SK-N-SH treated with all-trans-retinoic acid at 6 μM for 48 hours (cell line): ENCODE data around the gene ZNF316.

Experiments
- ATAC-seq: fragments of 200-7000 bp; cut with Tn5 transposase; 3 replicates; pipeline ENCODE4 v1.9.1; 2020; ENCODE audit warnings: mild to moderate bottlenecking, moderate library complexity
- ARNTL ChIP-seq: fragments of 450-650 bp; formaldehyde crosslinking; IDR thresholded peaks from 2 replicates; pipeline ENCODE4 v1.5.0; 2020; ENCODE audit warnings: low read depth, mild to moderate bottlenecking, moderate library complexity, borderline replicate concordance
- BACH2 ChIP-seq: fragments of 250-450 bp; sonication (Bioruptor Pico); IDR thresholded peaks from 2 replicates; pipeline ENCODE4 v1.9.0; 2021; ENCODE audit warnings: mild to moderate bottlenecking, borderline replicate concordance
- CREB5 ChIP-seq: fragments of 250-450 bp; sonication (Bioruptor Pico); IDR thresholded peaks from 2 replicates; pipeline ENCODE4 v1.5.1; 2020; ENCODE audit warnings: low read depth, mild to moderate bottlenecking, moderate library complexity
- CSRNP3 ChIP-seq: fragments of 250-450 bp; sonication (Bioruptor Pico); IDR thresholded peaks from 2 replicates; pipeline ENCODE4 v1.5.1; 2021; ENCODE audit warnings: mild to moderate bottlenecking, moderate library complexity
- ESRRG ChIP-seq: fragments of 250-450 bp; sonication (Bioruptor Pico); IDR thresholded peaks from 2 replicates; pipeline ENCODE4 v1.6.1; 2021; ENCODE audit warnings: mild to moderate bottlenecking
- GLIS3 ChIP-seq: fragments of 250-450 bp; sonication (Bioruptor Pico); IDR thresholded peaks from 2 replicates; pipeline ENCODE4 v1.5.0; 2020; ENCODE audit warnings: mild to moderate bottlenecking, moderate library complexity
- ISL1 ChIP-seq: fragments of 250-450 bp; sonication (Bioruptor Pico); IDR thresholded peaks from 2 replicates; pipeline ENCODE4 v2.1.2; 2022; ENCODE audit warnings: mild to moderate bottlenecking, moderate library complexity
- POU6F1 ChIP-seq: fragments of 250-450 bp; sonication (Bioruptor Pico); IDR thresholded peaks from 2 replicates; pipeline ENCODE4 v1.8.0; 2021; ENCODE audit warnings: low read depth, mild to moderate bottlenecking, moderate library complexity, borderline replicate concordance
- PPARA ChIP-seq: fragments of 250-450 bp; sonication (Bioruptor Pico); IDR thresholded peaks from 2 replicates; pipeline ENCODE4 v1.5.0; 2020; ENCODE audit warnings: mild to moderate bottlenecking, borderline replicate concordance
- RARB ChIP-seq: fragments of 250-450 bp; sonication (Bioruptor Pico); IDR thresholded peaks from 2 replicates; pipeline ENCODE4 v1.8.0; 2021; ENCODE audit warnings: mild to moderate bottlenecking, moderate library complexity
- SNAI2 ChIP-seq: fragments of 250-450 bp; sonication (Bioruptor Pico); IDR thresholded peaks from 2 replicates; pipeline ENCODE4 v1.5.0; 2020; ENCODE audit warnings: mild to moderate bottlenecking, moderate library complexity
- TCF4 ChIP-seq: fragments of 250-450 bp; sonication (Bioruptor Pico); IDR thresholded peaks from 2 replicates; pipeline ENCODE4 v1.8.0; 2021; ENCODE audit warnings: mild to moderate bottlenecking, moderate library complexity, borderline replicate concordance
- TOX ChIP-seq: fragments of 250-450 bp; sonication (Bioruptor Pico); IDR thresholded peaks from 2 replicates; pipeline ENCODE4 v1.8.0; 2021; ENCODE audit warnings: mild to moderate bottlenecking, moderate library complexity, borderline replicate concordance
- TSHZ2 ChIP-seq: fragments of 250-450 bp; sonication (Bioruptor Pico); IDR thresholded peaks from 2 replicates; pipeline ENCODE4 v1.5.0; 2020; ENCODE audit warnings: mild to moderate bottlenecking, moderate library complexity
- ZNF565 ChIP-seq: fragments of 450-650 bp; formaldehyde crosslinking; conservative IDR thresholded peaks from 2 replicates; pipeline ENCODE4 v1.5.0; 2020; ENCODE audit warnings: low read depth, mild to moderate bottlenecking, moderate library complexity
- ZNF70 ChIP-seq: fragments of 450-650 bp; formaldehyde crosslinking; IDR thresholded peaks from 2 replicates; pipeline ENCODE4 v1.5.0; 2020; ENCODE audit warnings: mild to moderate bottlenecking, moderate library complexity
- ZNF8 ChIP-seq: fragments of 450-650 bp; formaldehyde crosslinking; IDR thresholded peaks from 2 replicates; pipeline ENCODE4 v1.5.0; 2020; ENCODE audit warnings: mild to moderate bottlenecking, moderate library complexity

Gene ZNF316

GRCh38 chr7:6608081-6608480, 29.0 kb upstream of the ZNF316 start:
- ATAC-seq = no peak
- no peak for TF ChIP-seq TCF4 (CRISPR knock-in tag)
- no peak for TF ChIP-seq GLIS3 (CRISPR knock-in tag)
- TF ChIP-seq RARB (CRISPR knock-in tag) = no peak
- no peak for TF ChIP-seq ISL1 (CRISPR knock-in tag)
- no peak for TF ChIP-seq ZNF8 (CRISPR knock-in tag)

- TF ChIP-seq ESRRG (CRISPR knock-in tag) = no peak
- no peak for TF ChIP-seq CREB5 (CRISPR knock-in tag)
- TF ChIP-seq TSHZ2 (CRISPR knock-in tag) = no peak
- no peak for TF ChIP-seq ARNTL
- no peak for TF ChIP-seq POU6F1 (CRISPR knock-in tag)
- TF ChIP-seq PPARA (CRISPR knock-in tag) = no peak
- no peak for ATAC-seq
Observed at GRCh38 chr7:6608794-6609193, 28.3 kb upstream of the ZNF316 start.

- no peak for ATAC-seq
- TF ChIP-seq TOX (CRISPR knock-in tag) (no peak), TSHZ2 (CRISPR knock-in tag) (no peak), BACH2 (CRISPR knock-in tag) (no peak), RARB (CRISPR knock-in tag) (no peak), ESRRG (CRISPR knock-in tag) (no peak), ZNF565 (CRISPR knock-in tag) (no peak)
- TF ChIP-seq, all 23 proteins: peak for 0
Observed at GRCh38 chr7:6612819-6613218, 24.3 kb upstream of the ZNF316 start.

GRCh38 chr7:6613706-6614105, 23.4 kb upstream of the ZNF316 start:
- TF ChIP-seq CSRNP3 (CRISPR knock-in tag) (no peak), SNAI2 (CRISPR knock-in tag) (no peak), BACH2 (CRISPR knock-in tag) (no peak), POU6F1 (CRISPR knock-in tag) (no peak), ZNF70 (CRISPR knock-in tag) (no peak), TOX (CRISPR knock-in tag) (no peak)
- TF ChIP-seq, all 23 proteins: peak for 0
- ATAC-seq = no peak
